Right ventricle myocardium inferior (tissue), 1 donor: ENCODE data around the gene DIP2C. TPM values are rescaled to one million over a fixed set of nuclear protein-coding genes. Genes with fewer than 3 reads are reported as not detected.
"Not testable (repeated sequence)": the region's sequence is repeated elsewhere in the genome, so short reads cannot be mapped to it uniquely, and the experiment has no call there.

Source experiments
- ATAC-seq: fragments of 200-7000 bp; cut with Tn5 transposase; one replicate; pipeline ENCODE4 v1.9.1; 2020; ENCODE audit warnings: mild to moderate bottlenecking, moderate library complexity
- DNase-seq: peaks from one replicate; pipeline ENCODE4 v3.0.0; 2021; ENCODE audit errors: missing footprints
- intact Hi-C: fragments of 100-400 bp; cut with DNase I; formaldehyde crosslinking; loops from one replicate; pipeline ENCODE4 v1.11.0; 2022
- total RNA-seq: library from RNA; stranded (reverse); fragmentation: NEBNext Ultra II Directional; extraction: Animal tissue kit (Norgen Biotek cat#: 25700); gene quantifications from one replicate; pipeline ENCODE4 v1.2.1, GENCODE V29; 2021
- donor health status: DM: no; HTN: yes; CAD: no; lungs with severe emphysema.

The DIP2C gene
- total RNA-seq, 1 donor from 2014 or later: 28.3 TPM

DNA sequence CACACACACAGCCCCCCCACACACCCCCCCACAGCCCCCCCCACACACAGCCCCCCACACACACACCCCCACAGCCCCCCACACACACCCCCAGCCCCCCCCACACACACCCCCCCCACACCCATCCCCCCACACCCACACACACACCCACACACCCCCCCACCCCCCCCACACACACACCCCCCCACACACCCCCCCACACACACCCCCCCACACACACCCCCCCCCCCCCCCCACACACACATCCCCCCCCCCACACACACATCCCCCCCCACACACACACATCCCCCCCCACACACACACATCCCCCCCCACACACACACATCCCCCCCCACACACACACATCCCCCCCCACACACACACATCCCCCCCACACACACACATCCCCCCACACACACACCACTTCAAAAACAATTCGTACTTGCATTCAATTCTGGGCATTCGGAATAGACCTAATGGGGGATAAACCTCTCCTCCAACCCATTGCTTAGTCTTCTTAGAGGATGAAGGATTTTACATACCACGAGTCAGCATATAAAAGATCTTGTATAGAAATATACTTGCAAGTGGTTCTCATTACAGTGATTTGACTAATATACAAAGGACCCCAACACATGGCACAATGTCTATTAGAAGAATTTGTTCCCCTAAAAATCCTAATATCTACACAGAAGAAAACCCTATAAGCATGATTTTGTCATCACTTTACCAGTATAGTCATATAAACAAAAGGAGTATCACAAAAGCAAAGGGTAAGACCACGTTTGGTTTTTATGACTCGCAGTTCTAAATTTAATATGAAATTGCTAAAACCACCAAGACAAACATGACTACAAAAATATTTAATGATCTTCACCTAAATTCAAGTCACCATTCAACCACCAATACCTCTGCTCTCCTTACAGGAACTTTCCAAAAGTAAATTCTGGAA, 80.9 kb downstream of the DIP2C start:
- no peak for ATAC-seq
- intact Hi-C loops: no loop called here
- no peak for DNase-seq

DNA sequence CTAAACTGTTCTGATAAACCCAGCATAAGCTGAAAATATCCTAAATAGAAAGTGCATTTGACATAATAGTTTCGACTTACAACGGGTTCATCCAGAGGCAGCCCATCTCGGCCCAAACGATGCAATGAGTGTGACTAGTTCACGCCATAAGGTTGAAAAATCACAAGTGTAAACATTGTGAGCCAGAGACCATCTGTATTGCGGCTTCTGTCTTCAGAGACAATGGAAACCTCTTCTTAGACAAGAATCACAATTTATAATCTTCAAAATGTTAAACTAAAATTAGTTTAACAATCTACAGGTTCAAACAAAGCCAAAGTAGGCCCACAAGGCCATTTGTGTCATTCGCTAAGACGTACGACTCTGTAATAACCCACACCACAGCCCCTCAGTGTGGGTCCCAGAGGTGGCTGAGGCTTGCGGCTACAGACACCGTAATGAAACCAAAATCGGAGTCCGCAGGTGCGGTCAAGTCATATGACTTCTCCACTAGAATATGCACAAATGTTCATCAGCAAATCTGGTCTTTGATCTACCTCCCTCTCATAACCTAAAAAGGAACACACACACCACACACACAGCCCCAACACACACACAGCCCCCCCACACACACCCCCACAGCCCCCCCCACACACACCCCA, 81.8 kb downstream of the DIP2C start:
- ATAC-seq (no peak), DNase-seq (no peak)
- intact Hi-C loops: no loop called here

DNA sequence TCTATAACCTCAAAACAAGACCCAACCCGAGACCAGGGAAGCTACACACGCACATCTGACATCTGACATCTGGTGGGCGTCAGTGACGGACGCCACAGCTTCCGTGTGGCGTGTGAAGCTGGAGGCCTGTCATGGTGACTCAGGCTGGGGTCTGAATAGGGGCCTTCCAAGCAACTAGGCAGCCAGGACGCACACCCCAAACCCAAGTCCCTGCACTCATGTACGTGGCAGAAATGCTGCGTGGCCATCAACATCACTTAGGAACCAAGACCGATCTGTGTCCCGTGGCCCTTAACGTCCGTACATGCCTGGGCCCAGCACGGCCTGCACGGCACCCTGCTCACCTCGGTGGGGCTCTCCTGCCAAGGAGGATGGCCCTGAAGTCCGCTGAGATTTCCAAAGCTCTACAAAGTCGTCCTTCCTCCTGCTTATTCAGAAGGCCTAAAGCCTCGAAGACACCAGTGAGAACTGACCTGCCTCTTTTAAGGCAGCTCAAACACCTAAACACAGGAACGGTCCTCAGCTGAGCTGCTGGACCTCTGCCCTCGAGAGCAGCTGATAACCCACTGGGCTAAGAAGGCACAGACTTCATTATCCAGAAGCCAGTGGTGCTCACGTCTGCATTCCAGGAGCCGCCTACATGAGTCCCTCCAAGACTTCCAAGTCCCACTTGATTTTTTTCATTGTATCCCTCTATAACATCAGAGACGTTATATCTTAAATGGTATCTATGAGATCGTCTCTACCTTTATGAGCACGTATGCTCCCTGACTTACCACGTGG, 82.5 kb downstream of the DIP2C start:
- ATAC-seq: no peak
- intact Hi-C loops: no loop called here
- no peak for DNase-seq

DNA sequence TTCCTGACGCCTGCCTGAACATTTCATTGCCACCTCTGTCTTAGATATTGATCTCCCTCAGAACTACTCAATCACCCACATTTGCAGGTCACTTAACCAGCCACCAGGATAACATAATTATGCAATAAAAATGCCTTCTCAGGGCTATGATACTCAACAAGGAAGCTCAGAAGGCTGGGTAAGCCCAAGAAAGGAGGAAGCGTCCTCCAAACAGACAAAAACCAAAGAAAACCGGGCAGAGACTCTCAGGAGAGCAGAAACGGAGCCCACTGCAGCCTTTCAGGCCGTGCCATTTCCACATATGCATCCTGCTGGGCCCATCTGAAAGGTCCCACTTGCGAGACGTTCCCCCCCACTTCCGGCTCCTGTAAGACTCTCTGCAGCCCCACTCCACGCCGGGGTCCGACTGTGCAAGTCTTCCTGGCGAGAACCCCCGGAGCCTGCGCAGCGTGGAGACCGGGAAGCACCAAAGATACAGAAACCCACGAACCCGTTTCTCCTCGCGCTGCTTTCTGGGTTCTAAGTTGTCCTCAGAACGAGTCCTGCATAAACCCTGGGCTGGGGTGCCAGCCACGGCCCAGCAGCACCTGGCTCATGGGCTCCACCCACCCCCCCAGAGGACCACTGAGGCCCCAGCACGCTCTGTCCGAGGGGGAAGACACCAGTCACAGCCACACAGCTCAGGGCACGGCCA, 83.7 kb downstream of the DIP2C start:
- intact Hi-C loops: no loop called here
- DNase-seq (no peak), ATAC-seq (no peak)

DNA sequence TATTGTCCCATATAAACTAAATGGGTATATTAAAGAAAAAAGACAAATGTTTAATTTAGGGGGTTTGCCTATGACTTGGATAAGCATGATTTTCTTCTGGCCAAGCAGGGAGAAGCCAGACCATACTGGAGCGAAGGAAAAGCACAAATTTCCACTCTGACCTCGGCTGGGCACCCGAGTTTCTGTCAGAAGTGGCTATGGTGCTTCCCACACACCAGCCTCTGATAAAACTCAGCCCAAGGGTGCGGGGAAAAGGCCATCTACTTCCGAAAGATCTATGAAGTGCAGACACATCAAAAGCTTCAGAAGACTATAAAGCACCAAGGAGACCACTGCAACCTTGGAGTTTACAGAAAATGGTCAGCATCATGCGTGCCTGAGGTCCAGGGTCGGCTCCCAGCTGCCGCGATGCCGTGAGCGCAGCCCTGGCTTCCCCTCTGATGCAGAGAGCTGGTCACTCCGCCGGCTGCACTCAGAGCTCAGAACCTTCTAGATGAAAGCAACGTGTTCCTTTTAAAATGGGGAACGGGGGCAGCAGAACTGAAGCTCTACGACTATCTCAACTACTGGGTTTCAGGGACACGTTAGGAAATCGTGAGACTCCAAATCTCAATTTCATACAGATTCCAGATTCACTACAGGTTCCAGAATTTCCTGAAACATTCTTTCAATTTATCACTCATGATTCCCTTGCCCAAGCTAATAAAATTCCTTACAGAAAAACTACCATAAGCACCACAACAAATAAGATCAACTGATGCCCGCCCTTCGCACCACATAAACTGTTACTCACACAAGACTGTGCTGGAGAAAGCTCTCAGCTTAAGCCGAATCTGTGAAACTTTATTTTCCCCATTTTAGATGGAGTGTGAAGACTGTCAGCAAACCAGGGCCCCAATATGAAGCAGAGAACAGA, 84.5 kb downstream of the DIP2C start:
- ATAC-seq: no peak
- DNase-seq: no peak

DNA sequence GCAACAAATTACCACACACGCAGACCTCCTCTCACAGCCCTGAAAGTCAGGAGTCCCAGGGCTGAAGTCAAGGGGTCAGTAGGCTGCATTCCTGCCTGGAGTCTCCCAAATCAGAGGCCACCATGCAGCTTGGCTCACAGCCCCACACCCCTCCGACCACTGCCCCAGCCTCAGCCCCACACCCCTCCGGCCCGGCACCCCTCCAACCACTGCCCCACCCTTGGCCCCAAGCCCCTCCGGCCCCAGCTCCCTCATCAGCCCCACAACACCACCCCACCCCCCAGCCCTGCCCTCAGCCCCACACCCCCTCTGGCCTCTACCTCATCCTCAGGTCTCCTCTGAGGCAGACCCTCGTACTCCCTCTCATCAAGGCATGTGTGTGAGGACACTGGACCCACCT, 85.7 kb downstream of the DIP2C start:
- ATAC-seq: no peak
- no peak for DNase-seq
- intact Hi-C loops: loop anchor here (5.0 kb wide), 1 partner anchor 91 kb away; no protein-coding TSS in a partner anchor

More for the DNA sequence above, 84.5 kb downstream of the DIP2C start:
- intact Hi-C loops: loop anchor here (5.0 kb wide), 1 partner anchor 93 kb away; no protein-coding TSS in a partner anchor

DNA sequence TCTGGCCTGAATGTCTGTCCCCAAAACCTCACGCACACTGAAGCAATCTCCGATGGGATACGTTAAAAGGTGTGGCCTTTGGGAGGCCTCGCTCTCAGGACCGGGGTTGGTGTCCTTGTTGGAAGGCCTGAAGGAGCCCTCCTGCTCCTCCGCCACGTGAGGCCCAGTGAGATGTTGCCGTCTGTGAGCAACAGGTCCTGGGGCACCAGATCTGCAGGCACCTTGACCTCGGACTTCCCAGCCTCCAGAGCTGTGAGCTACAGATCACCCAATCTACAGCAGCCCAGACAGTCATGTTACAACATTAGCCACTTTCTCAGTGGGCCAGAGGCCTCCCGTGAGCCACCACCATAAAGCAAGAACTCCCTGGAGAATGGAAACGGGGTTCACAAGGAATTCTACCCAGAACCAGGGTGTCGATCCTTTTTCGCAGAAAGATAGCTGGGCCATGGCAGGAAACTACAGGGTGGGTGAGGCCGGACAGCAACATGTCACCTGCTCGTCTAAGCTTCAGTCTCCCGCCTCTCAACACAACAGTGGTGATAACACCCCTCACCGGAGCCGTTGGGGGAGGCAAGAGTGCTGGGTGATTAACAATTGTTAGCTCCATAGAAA, 87.0 kb downstream of the DIP2C start:
- DNase-seq: no peak

DNA sequence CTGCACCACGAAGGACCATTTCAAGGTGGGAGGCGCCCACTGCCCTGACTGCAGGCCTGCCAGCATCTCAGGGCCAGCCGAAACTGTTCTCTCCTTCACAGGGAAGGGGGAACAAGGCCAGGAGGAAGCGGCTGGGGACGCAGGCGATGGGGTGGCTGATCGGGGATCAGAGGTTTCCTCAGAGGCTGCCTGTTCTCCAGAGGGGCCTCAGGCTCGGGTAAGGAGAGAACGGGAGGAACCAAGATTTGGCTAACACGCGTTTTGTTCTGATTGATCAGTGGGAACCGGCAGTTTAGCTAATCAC, 87.9 kb downstream of the DIP2C start:
- intact Hi-C loops: loop anchor here (5.0 kb wide), 1 partner anchor 89 kb away; no protein-coding TSS in a partner anchor

More for the DNA sequence above, 87.0 kb downstream of the DIP2C start:
- ATAC-seq: no peak
- intact Hi-C loops: loop anchor here (5.0 kb wide), 1 partner anchor 90 kb away; no protein-coding TSS in a partner anchor

DNA sequence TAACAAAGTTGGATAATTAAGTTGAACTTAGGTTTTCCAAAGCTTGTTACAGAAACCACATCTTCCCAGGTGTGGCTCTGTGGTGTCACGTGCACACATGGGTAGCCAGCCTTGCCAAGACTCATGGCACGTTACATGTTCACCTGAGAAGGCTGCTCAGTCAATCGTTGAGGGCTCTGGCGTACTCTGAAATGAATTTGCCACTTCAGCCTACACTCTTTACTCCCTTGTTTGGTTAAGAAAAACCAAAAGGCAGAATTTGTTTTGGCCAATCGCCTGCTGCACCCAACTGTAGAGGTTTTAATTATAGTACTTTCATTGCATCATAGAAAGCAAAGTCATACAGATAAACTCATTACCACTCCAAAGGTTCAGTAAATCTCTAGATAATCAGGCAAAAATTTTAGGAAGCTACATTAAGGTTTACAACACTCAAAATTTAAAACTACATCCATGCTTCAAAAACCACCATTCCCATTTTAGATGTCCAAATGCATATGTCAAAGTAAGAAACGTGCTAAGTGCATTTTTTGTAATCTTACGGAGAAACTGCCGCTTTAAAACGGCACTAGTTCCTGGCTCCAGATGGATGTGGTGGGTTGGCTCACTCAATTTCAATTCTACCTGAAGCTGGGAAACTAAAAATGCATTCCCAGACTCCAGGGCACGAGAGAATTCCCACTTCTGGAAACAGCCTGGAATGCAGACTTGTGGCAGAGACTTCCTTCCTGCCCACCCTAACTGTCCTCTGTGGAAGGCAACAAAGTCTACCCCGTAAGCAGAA, 88.4 kb downstream of the DIP2C start:
- intact Hi-C loops: loop anchor here (5.0 kb wide), 1 partner anchor 89 kb away; no protein-coding TSS in a partner anchor
- DNase-seq: no peak
- no peak for ATAC-seq

More for the DNA sequence above, 87.9 kb downstream of the DIP2C start:
- ATAC-seq (no peak), DNase-seq (no peak)

DNA sequence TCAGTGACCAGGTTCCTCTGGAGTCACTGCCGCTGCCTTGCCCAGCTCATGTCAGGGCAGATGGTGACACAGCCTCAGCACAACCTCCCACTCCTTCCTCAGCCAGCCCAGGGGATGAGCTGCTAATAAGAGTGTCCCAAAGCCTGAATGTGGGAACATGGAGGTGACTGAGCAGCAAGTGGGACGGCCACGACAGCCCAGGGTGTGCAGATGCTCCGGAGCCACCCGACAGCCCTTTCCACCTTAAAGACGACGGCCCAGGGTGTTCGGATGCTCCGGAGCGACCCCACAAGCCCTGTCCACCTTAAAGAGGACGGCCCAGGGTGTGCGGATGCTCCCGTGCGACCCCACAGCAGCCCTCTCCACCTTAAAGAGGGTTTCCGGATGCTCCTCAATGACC, 89.2 kb downstream of the DIP2C start:
- intact Hi-C loops: loop anchor here (5.0 kb wide), 1 partner anchor 88 kb away; no protein-coding TSS in a partner anchor
- no peak for DNase-seq
- no peak for ATAC-seq

DNA sequence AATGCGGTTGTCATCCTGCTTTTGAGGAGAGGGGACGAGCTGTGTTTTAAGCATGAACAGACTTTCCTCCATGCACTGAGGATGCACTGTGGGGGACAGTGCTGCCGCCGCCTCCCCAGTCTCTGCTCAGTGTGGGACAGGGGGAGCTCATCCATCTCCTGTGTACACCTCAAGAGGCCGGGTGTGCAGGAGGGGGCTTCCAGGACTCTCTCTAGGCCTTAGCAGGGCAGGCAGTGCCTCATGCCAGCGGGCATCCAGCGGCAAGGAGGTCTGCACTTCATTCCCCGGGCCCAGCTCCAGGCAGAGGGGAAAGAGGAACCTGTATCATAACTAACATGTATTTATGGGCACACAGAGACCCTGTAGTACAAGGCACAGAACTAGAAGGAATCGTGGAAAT, 89.7 kb downstream of the DIP2C start:
- no peak for ATAC-seq
- intact Hi-C loops: loop anchor here (5.0 kb wide), 1 partner anchor 87 kb away; no protein-coding TSS in a partner anchor

DNA sequence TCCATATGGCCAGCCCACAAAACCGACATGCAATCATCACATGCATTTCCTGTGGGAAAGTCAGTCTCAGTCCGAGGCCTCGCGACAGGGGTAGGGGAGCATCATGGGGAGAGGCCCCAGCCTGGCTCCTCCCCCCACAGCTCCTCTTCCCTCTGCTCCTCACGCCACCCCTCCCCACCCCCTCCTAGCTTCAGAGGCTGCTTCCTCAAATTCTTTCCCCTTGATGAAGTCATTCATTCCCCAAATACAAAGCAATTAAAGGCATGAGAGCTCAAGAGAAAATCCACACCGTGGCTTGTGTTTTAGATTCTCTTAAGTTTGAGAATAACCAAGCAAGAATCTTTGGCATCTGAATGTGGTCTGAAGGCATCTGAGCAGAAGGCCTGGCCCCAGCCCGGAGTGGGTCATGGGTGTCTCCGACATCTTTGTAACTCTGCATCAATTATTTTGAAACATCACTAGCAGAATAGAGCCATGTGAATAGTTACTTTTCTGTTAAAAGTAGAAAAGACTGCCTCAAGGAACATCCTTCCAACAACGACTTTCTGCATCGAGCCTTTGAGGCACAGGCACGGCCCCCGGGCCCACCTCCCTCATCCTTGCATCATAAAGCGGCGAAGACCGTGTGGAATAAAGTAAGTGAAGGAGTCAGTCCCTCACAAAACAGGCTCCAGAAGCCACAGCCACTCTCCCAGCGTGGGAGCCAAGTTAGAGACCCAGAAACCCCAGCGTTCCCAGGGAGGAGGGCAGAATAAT, 90.9 kb downstream of the DIP2C start:
- DNase-seq: no peak
- intact Hi-C loops: no loop called here
- ATAC-seq: no peak

More for the DNA sequence above, 89.7 kb downstream of the DIP2C start:
- no peak for DNase-seq

DNA sequence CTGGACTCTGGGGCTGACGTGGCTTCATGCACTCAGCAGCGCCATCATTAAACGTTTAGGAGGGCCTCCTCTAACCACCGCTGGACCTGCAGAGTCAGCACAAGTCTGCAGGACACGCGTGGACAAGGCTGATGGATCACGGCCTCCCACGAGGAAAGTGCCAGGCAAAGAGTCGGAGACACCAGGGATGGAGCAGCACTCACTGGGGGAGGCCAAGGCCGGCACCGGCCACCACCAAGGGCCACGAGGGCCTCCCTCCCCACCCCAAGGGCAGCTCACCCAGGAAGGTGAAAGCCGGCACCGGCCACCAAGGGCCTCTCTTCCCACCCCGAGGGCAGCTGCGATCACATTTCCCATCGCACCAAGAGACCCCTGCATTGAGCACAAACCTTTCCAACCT, 91.5 kb downstream of the DIP2C start:
- intact Hi-C loops: no loop called here
- ATAC-seq: no peak
- DNase-seq: no peak

DNA sequence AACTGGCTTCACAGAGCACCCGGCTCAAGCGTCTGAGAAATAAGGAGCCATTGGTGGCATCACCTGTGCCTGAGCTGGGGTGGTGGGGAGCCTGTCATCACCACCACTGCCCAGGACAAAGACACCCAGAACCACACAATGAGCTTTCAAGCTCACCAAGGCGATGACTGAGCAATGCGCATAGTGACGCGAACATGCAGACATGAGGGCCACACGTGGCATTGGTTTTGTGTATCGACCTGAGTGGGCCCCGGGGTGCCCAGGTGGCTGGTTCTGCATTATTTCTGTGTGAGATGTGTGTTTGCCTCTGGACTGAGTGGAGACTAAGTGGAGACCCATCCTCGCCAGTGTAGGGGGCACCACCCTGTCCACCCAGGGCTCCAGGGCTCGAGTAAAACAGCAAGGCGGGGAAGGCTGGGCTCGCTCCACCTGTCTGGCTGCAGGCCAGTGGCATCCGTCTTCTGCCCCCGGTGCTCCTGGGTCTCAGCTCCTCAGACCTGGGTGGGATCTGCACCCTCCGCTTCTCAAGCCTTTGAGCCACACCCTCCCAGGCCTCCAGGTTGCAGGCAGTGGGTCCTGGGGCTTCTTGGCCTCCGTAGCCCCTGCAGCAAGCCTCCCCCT, 92.6 kb downstream of the DIP2C start:
- DNase-seq (no peak), ATAC-seq (no peak)
- intact Hi-C loops: no loop called here

DNA sequence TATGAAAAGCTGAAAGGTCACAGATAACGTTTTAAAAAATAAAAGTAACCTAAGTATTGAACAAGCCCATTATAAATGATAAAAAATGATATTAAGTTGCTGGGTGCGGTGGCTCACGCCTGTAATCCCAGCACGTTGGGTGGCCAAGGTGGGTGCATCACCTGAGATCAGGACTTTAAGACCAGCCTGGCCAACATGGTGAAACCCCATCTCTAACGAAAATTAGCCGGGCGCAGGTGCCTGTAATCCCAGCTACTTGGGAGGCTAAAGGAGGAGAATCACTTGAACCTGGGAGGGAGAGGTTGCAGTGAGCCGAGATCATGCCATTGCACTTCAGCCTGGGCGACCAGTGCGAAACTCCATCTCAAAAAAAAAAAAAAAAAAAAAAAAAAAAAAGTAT, 93.3 kb downstream of the DIP2C start:
- DNase-seq, intact Hi-C loops, ATAC-seq: not testable (repeated sequence)
